Bronchial epithelial cell (primary cell): ENCODE results near the gene DNM3. TPM values are rescaled to one million over a fixed set of nuclear protein-coding genes. Genes with fewer than 3 reads are reported as not detected.

ENCODE experiments used
- DNase-seq: peaks from one replicate; pipeline ENCODE4 v3.0.0-alpha.2; 2010; ENCODE audit warnings: low read depth
- FAIRE-seq: peaks from 2 replicates; lab custom pipeline; 2011; peaks lifted over from hg19 to GRCh38; lab: Jason Lieb, UNC
- H3K27me3 ChIP-seq: 2 replicates; pipeline ENCODE4 v1.5.1; 2011; ENCODE audit warnings: low read length; ENCODE audit not compliant: control insufficient read depth, insufficient read depth
- H3K36me3 ChIP-seq: 2 replicates; pipeline ENCODE4 v1.5.1; 2011; ENCODE audit warnings: low read length; ENCODE audit not compliant: control insufficient read depth, insufficient read depth
- H3K4me3 ChIP-seq: 2 replicates; pipeline ENCODE4 v1.5.1; 2011; ENCODE audit warnings: mild to moderate bottlenecking, low read depth, low read length, control low read depth
- total RNA-seq: library from RNA; depleted of rRNA; stranded (reverse); fragments of >200 nt; gene quantifications from 2 replicates; pipeline ENCODE4 v1.2.1, GENCODE V29; 2014
- TF ChIP-seq, protein P1 (sequence below): IDR thresholded peaks from 2 replicates; pipeline ENCODE4 v1.5.1; 2011; ENCODE audit warnings: mild to moderate bottlenecking, moderate library complexity, low read length, control low read depth, inconsistent platforms; ENCODE audit not compliant: insufficient read depth, severe bottlenecking

The DNM3 gene
- total RNA-seq, 1 donor from 2014 or later = 1.3 TPM

DNA sequence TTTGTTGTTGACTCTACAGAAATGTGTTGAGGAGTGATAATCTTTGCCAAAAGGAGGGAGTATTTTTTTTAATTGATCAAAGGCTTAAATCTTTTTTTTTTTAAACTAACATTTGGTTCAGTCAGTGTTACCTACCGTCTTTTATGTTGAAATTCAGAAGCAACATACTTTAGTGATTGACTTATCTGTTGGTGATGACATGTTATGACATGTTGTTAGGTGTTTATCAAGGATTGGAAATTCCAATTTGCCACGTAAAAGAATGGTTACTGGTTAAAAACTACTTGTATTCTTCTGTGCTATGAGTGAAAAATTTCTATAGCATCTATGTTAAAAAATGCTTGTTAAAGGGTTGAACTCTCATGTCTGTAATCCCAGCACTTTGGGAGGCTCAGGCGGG is 61.2 kb downstream of the DNM3 start:
- TF ChIP-seq, protein P1, sequence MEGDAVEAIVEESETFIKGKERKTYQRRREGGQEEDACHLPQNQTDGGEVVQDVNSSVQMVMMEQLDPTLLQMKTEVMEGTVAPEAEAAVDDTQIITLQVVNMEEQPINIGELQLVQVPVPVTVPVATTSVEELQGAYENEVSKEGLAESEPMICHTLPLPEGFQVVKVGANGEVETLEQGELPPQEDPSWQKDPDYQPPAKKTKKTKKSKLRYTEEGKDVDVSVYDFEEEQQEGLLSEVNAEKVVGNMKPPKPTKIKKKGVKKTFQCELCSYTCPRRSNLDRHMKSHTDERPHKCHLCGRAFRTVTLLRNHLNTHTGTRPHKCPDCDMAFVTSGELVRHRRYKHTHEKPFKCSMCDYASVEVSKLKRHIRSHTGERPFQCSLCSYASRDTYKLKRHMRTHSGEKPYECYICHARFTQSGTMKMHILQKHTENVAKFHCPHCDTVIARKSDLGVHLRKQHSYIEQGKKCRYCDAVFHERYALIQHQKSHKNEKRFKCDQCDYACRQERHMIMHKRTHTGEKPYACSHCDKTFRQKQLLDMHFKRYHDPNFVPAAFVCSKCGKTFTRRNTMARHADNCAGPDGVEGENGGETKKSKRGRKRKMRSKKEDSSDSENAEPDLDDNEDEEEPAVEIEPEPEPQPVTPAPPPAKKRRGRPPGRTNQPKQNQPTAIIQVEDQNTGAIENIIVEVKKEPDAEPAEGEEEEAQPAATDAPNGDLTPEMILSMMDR = no peak
- H3K4me3 ChIP-seq = no peak overlapping the region
- no peaks in the 10 kb centered on the region for H3K27me3 ChIP-seq
- DNase-seq (peak; percentile 93), FAIRE-seq (no peak)
- H3K36me3 ChIP-seq = no peaks in the 10 kb centered on the region

DNA sequence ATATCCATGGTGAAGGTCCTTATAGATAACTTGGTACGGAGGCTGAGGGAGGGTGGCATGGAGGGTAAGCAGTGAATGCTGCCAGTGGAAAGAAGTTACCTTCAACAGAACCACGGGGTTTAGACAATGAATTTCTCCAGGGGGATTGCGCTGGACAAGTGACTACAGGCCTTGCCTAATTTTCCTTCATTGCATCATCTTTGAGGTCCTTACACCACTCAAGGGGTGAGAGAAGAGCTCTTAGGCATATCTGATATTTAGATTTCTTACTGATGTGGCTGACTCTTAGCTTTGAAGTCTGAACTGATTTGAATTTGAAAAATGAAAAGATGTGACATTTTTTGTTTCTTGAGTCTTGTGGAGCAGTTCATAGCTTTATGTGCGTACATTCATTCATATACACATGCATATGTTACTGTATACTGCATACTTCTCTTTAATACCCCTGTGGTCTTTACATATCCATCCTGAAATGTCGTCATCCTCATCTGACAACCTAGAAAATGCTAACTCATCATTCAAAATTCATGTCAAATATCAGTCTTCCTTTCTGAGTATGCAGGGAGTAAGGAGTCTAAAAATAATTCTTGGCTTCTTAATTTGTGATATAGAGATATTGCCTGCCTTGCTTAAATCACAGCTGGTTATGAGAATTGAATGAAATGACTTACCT is 63.6 kb downstream of the DNM3 start:
- DNase-seq (peak; percentile 39), FAIRE-seq (no peak)
- Histone ChIP-seq H3K27me3 (no peaks in the 10 kb centered on the region), H3K4me3 (no peak overlapping the region), H3K36me3 (no peaks in the 10 kb centered on the region)
- TF ChIP-seq, protein P1 = no peak

DNA sequence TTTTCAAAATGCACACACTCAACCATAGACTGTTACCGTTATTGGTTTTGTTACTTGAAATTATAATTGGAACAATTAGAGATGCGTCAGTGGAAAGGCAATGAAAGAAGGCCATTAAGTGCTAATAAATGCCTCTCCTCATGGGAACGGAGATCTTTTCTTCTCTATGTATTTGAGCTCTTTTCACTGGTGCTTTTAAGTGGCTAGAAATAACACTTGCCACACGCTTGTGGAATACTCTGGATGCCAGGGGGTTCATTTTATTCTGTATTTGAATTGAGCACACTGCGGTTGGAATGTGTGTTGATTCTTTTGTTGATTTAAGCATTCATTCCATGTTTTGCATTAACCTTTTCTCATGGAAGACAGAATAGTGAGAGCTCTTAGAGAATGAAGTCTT is 68.4 kb downstream of the DNM3 start:
- TF ChIP-seq, protein P1 = no peak
- Histone ChIP-seq H3K4me3 (no peak overlapping the region), H3K36me3 (no peaks in the 10 kb centered on the region), H3K27me3 (no peaks in the 10 kb centered on the region)
- FAIRE-seq (no peak), DNase-seq (no peak)

DNA sequence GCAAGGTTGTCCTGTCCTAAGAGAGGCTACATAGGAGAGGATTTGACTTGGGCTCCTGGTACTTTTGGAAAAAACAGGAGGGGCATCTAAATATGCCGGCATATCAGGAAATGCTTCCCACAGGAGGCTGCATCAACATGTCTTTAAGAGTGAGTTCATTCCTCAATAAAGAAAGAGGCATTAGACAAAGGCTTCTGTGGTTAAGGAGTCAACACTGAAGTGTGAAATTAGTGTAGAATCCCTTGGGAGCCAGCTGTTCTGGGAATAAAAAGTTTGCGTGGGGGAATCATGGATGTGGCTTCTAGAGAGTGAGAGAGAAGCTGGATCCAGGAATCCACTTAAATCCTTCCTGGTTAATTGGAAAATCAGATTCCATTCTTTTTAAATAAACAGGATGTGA is 69.5 kb downstream of the DNM3 start:
- Histone ChIP-seq H3K4me3 (no peak overlapping the region), H3K27me3 (no peaks in the 10 kb centered on the region), H3K36me3 (no peaks in the 10 kb centered on the region)
- DNase-seq = peak; percentile 82
- TF ChIP-seq, protein P1 = no peak
- no peak for FAIRE-seq

DNA sequence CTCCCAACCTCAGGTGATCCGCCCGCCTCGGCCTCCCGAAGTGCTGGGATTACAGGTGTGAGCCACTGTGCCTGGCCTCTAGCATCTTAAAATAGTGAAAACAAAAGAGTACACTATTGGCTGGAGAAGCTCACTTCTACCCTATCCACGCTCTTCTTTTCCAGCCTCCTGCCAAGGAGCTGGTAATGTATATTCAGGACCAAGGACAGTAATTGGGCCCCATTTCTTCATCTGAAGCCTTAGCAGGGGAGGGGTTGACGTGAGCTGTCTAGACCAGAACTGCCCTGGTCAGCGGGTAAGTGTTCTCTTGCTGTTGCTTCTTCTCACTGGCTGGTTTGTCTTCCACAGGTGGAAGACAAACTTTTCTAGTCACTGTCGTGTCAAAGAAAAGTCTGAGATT is 70.2 kb downstream of the DNM3 start:
- no peaks in the 10 kb centered on the region for H3K27me3 ChIP-seq
- H3K36me3 ChIP-seq = no peaks in the 10 kb centered on the region
- TF ChIP-seq, protein P1 = no peak
- FAIRE-seq = no peak
- no peak for DNase-seq
- no peak overlapping the region for H3K4me3 ChIP-seq
